Fibroblast of lung (primary cell): ENCODE data around the gene INCA1. TPM values are rescaled to one million over a fixed set of nuclear protein-coding genes. Genes with fewer than 3 reads are reported as not detected.

Experiments used
- DNase-seq, 2 donors: peaks; one replicate each; pipeline versions ENCODE4 v3.0.0 to v3.0.0-alpha.2; 2010; ENCODE audit warnings: low read depth in 2 of 2
- H2AFZ ChIP-seq: 2 replicates; pipeline ENCODE4 v1.5.1; 2012; ENCODE audit warnings: low read length, control low read depth, inconsistent platforms
- H3K27ac ChIP-seq: 2 replicates; pipeline ENCODE4 v1.5.1; 2011; ENCODE audit warnings: low read length, control low read depth; ENCODE audit not compliant: insufficient read depth
- H3K27me3 ChIP-seq: 2 replicates; pipeline ENCODE4 v1.5.1; 2011; ENCODE audit warnings: mild to moderate bottlenecking, low read length; ENCODE audit not compliant: control insufficient read depth, insufficient read depth
- H3K36me3 ChIP-seq: 2 replicates; pipeline ENCODE4 v1.5.1; 2011; ENCODE audit warnings: low read length; ENCODE audit not compliant: control insufficient read depth, insufficient read depth
- H3K4me1 ChIP-seq: 2 replicates; pipeline ENCODE4 v1.5.1; 2011; ENCODE audit warnings: low read length; ENCODE audit not compliant: control insufficient read depth, insufficient read depth; ENCODE audit errors: extremely low read depth
- H3K4me2 ChIP-seq: 2 replicates; pipeline ENCODE4 v1.5.1; 2011; ENCODE audit warnings: low read length, control low read depth; ENCODE audit not compliant: insufficient read depth; ENCODE audit errors: extremely low read depth
- H3K4me3 ChIP-seq, 4 experiments: fragments of 200-600 bp in 1 of 4; sonication (generic) in 1 of 4; replicated peaks in 1 of 4; 2 replicates each; pipeline ENCODE4 v1.5.1; 2011 to 2016; ENCODE audit warnings: low read length in 4 of 4, low read depth in 3 of 4, mild to moderate bottlenecking in 3 of 4, control low read depth in 2 of 4, inconsistent platforms in 1 of 4, mixed read lengths in 1 of 4; ENCODE audit not compliant: insufficient read depth in 1 of 4; ENCODE audit errors: control extremely low read depth in 1 of 4
- H3K79me2 ChIP-seq: 2 replicates; pipeline ENCODE4 v1.5.1; 2012; ENCODE audit warnings: mild to moderate bottlenecking, low read length, inconsistent platforms; ENCODE audit not compliant: control insufficient read depth, insufficient read depth
- H3K9ac ChIP-seq: 2 replicates; pipeline ENCODE4 v1.5.1; 2011; ENCODE audit warnings: mild to moderate bottlenecking, low read length, control low read depth; ENCODE audit not compliant: insufficient read depth
- H3K9me3 ChIP-seq: 2 replicates; pipeline ENCODE4 v1.5.1; 2012; ENCODE audit warnings: low read depth, low read length; ENCODE audit not compliant: control insufficient read depth, insufficient read depth
- H4K20me1 ChIP-seq: 2 replicates; pipeline ENCODE4 v1.5.1; 2011; ENCODE audit warnings: low read length; ENCODE audit not compliant: control insufficient read depth, insufficient read depth; ENCODE audit errors: extremely low read depth
- CTCF ChIP-seq, 2 donors: IDR thresholded peaks in 1 of 2; conservative IDR thresholded peaks in 1 of 2; 1 replicate in 1 of 2; 2 replicates in 1 of 2; pipeline ENCODE4 v1.5.1; 2011 to 2012; ENCODE audit warnings: low read length in 2 of 2, control low read depth in 1 of 2, inconsistent platforms in 1 of 2, low read depth in 1 of 2, mild to moderate bottlenecking in 1 of 2
- EZH2 ChIP-seq: IDR thresholded peaks from 2 replicates; pipeline ENCODE4 v1.5.1; 2012; ENCODE audit warnings: low read length, control low read depth, mild to moderate bottlenecking; ENCODE audit errors: missing control alignments
- polyA plus RNA-seq, 2 donors: library from polyadenylated mRNA; depleted of rRNA in 1 of 2; stranded (reverse) in 1 of 2; unstranded in 1 of 2; fragments of >200 nt; gene quantifications; 2 replicates each; pipeline ENCODE4 v1.2.1, GENCODE V29; 2011 to 2012; ENCODE audit warnings: missing spikeins in 1 of 2
- total RNA-seq: library from RNA; depleted of rRNA; stranded (reverse); fragments of >200 nt; gene quantifications from 2 replicates; pipeline ENCODE4 v1.2.1, GENCODE V29; 2014

INCA1 gene
- total and polyA plus RNA-seq, 2 donors (not counting 1 experiment from before 2014, with no cell fraction given) = 0.28 to 0.33 TPM

- Histone ChIP-seq H4K20me1 (peaks cover 2% of the 10 kb centered on the region), H3K4me2 (peak overlapping the region; percentile 61), H3K27ac (peak overlapping the region; percentile 73), H2AFZ (no peak overlapping the region), H3K4me3 (peak overlapping the region; percentile 97 to 98 (median 97)), H3K27me3 (no peaks in the 10 kb centered on the region), H3K79me2 (peaks cover 69% of the 10 kb centered on the region), H3K9me3 (no peaks in the 10 kb centered on the region), H3K4me1 (peaks cover 21% of the 10 kb centered on the region), H3K9ac (peak overlapping the region; percentile 66), H3K36me3 (peaks cover 27% of the 10 kb centered on the region)
- TF ChIP-seq CTCF (conservative IDR thresholded peaks at IDR 0.05 in 1 of 2, IDR thresholded peaks at IDR 0.05 in 1 of 2; ENCODE audit: low read depth in 1 of 2, low read length in 2 of 2) (no peak), EZH2 (no peak)
- DNase-seq = no peak
These were observed 50.9 kb downstream of the INCA1 start for GRCh38 chr17:4946312-4946976.

- no peak for DNase-seq
- Histone ChIP-seq H3K4me1 (peaks cover 24% of the 10 kb centered on the region), H3K9ac (no peak overlapping the region), H3K79me2 (peaks cover 74% of the 10 kb centered on the region), H2AFZ (no peak overlapping the region), H3K4me2 (peak overlapping the region; percentile 61), H3K27ac (peak overlapping the region; percentile 74), H3K9me3 (no peaks in the 10 kb centered on the region), H3K4me3 (peak overlapping the region; percentile 97 to 98 (median 97)), H4K20me1 (peaks cover 2% of the 10 kb centered on the region), H3K36me3 (peaks cover 27% of the 10 kb centered on the region), H3K27me3 (no peaks in the 10 kb centered on the region)
- TF ChIP-seq CTCF (conservative IDR thresholded peaks at IDR 0.05 in 1 of 2, IDR thresholded peaks at IDR 0.05 in 1 of 2; ENCODE audit: low read depth in 1 of 2, low read length in 2 of 2) (no peak), EZH2 (no peak)
These were observed 51.4 kb downstream of the INCA1 start for GRCh38 chr17:4945944-4946280.

- Histone ChIP-seq H3K9ac (no peak overlapping the region), H4K20me1 (peaks cover 2% of the 10 kb centered on the region), H3K4me2 (peak overlapping the region; percentile 63), H3K36me3 (peaks cover 27% of the 10 kb centered on the region), H3K79me2 (peaks cover 77% of the 10 kb centered on the region), H3K4me1 (peaks cover 24% of the 10 kb centered on the region), H3K27ac (peak overlapping the region; percentile 74), H3K27me3 (no peaks in the 10 kb centered on the region), H3K4me3 (peak overlapping the region; percentile 21 to 97 (median 97)), H3K9me3 (no peaks in the 10 kb centered on the region), H2AFZ (no peak overlapping the region)
- TF ChIP-seq EZH2 = no peak
- TF ChIP-seq CTCF (conservative IDR thresholded peaks at IDR 0.05 in 1 of 2, IDR thresholded peaks at IDR 0.05 in 1 of 2; ENCODE audit: low read depth in 1 of 2, low read length in 2 of 2) = no peak
- peak; percentile 90 to 91 for DNase-seq
These were observed 52.0 kb downstream of the INCA1 start for GRCh38 chr17:4945176-4945943.
